ENCODE data around the gene APOM. TPM values are rescaled to one million over a fixed set of nuclear protein-coding genes. Genes with fewer than 3 reads are reported as not detected.

The APOM gene
- total RNA-seq, 2 experiments from 2014 or later: 5.1 to 5.7 TPM

GRCh38 chr6:31692886-31693285 lies 37.2 kb downstream of the APOM start:
- Mint-ChIP-seq H3K9me3 (no peaks in the 10 kb centered on the region), H3K36me3 (peaks cover 7% of the 10 kb centered on the region), H3K27me3 (no peaks in the 10 kb centered on the region), H3K27ac (no peak overlapping the region), H3K4me3 (no peak overlapping the region), H3K4me1 (peaks cover 6% of the 10 kb centered on the region)
- no peak for DNase-seq

DNA sequence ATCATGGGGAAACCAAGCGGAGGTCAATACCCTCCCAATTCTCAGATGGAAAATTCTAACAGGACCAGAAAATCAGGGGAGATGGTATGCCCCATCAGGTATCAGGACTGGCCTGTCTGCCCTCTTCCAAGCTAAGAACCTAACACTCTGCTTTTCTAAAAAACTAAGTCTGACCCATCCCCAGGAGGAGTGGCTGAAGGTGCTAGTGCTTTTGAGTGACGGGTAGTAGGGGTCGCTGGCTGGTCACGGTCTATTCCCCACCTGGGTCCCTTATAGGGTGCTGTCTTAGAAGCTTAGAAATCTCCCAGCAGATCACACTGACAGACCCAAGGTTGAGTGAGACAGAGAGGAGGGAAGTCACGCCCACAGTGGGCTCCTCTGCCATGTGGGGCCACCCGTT lies 37.8 kb downstream of the APOM start:
- no peak overlapping the region for H3K27ac Mint-ChIP-seq
- H3K4me3 Mint-ChIP-seq: no peak overlapping the region
- H3K36me3 Mint-ChIP-seq: peaks cover 7% of the 10 kb centered on the region
- no peaks in the 10 kb centered on the region for H3K27me3 Mint-ChIP-seq
- H3K4me1 Mint-ChIP-seq: peaks cover 7% of the 10 kb centered on the region
- H3K9me3 Mint-ChIP-seq: no peaks in the 10 kb centered on the region
- no peak for DNase-seq

DNA sequence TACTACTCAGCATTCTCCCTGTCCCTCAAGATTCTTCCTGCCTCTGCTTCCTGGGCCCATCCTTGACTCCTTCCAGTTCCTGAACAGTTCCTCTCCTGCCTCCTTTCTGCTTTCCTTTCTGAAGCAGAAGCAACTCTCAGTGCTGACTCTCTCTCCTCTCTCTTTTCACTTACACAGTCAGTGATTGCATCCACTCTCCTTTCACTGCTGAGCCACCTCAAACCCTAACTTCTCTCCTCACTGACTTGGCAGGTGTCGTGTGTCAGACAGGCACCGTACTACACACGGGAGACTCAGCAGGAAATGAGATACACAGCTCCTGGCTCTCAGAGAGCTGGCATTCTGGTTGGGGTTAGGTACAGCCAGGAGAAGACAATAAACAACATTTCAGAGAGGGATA lies 41.9 kb downstream of the APOM start:
- H3K9me3 Mint-ChIP-seq: no peaks in the 10 kb centered on the region
- no peak overlapping the region for H3K4me3 Mint-ChIP-seq
- no peaks in the 10 kb centered on the region for H3K27me3 Mint-ChIP-seq
- H3K36me3 Mint-ChIP-seq: peaks cover 8% of the 10 kb centered on the region
- DNase-seq: no peak
- H3K27ac Mint-ChIP-seq: no peak overlapping the region
- peaks cover 18% of the 10 kb centered on the region for H3K4me1 Mint-ChIP-seq

DNA sequence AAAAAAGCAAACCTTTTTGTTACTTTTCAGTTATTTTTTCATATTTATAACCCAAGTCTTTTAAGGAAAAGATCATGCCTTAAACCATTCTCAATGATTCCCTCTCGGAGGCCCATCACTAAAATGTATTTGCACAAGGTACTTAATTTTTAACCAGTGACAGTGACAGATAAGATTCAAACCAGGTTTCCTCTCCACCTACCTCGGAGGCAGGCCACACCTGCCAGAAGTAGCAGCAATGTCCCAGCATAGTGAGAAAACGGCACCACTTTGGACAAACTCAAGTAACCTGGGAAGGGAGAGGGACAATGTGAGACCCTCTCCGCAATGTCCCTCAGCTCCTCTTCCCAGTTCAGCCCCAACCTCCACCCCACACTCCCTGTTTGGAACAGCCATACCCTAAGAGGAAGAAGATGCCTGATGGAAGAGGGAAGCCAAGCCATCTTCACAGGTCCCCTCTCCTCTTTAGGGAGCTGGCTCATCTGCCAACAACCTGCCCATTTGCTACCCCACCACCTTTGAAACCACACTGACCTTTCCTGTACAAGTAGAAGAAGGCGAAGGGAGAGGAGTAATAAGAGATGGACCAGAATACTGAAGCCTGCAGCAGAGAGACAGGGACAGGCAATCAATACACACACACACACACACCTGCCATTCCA lies 45.2 kb downstream of the APOM start:
- peaks cover 3% of the 10 kb centered on the region for H3K36me3 Mint-ChIP-seq
- H3K27me3 Mint-ChIP-seq: no peaks in the 10 kb centered on the region
- no peak overlapping the region for H3K27ac Mint-ChIP-seq
- H3K4me3 Mint-ChIP-seq: peak overlapping the region; percentile 22
- no peak for DNase-seq
- H3K4me1 Mint-ChIP-seq: peaks cover 18% of the 10 kb centered on the region
- no peaks in the 10 kb centered on the region for H3K9me3 Mint-ChIP-seq

DNA sequence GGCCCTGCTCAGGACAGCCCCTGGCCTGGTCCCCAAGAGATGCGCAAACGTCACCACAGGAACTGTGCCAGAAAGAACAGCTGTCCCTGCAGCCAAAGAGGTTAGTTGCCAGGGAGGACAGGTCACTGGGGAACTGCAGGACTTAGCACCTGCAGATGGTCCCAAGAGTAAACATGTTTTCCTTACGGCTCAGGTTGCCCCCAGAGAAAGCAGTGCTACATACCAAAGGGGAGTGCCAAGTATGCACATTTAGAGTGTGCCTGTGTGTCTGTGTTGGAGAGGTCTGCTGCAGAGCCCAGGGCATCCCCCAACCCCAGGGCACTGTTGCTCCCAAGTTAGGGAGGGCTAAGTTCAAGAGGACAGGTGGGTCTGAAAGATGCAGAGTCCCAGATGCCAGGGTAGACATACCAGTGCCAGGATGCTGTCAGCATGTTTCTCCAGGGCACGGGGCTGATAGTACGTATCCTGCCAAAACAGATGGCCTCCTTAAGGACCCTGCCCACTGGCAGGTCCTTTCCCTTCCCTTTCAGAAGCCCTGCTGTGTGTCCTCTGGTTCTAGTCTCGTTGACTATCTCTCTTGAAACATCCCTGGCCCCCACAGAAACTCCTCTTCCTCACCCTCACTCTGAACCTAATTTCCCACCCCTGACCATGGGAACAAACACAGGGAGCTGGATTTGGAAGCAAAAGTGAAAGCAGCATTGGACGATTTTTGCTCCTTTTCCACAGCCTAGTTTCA lies 46.1 kb downstream of the APOM start:
- no peaks in the 10 kb centered on the region for H3K9me3 Mint-ChIP-seq
- H3K36me3 Mint-ChIP-seq: peaks cover 3% of the 10 kb centered on the region
- H3K27ac Mint-ChIP-seq: peak overlapping the region; percentile 95
- no peak for DNase-seq
- H3K27me3 Mint-ChIP-seq: no peaks in the 10 kb centered on the region
- H3K4me3 Mint-ChIP-seq: peak overlapping the region; percentile 97
- peaks cover 18% of the 10 kb centered on the region for H3K4me1 Mint-ChIP-seq

DNA sequence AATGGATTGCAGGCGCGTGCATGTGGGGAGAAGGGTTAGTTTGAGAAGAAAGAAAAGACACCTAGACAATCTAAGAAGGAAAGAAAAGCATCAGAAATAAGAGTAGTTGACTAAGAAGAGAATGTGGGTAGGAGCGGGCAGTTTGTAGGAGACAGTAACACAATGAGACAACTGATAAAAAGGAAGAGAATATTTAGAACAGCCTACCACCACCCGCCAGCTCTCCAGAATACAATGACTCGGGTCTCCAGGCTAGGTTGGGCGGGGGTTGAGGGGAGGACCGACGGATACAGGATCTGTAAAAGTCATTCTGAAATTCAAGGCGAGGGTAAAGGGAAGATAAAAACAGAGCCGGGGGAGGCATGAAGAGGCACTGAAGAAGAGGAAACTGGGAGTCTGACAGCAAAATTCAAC lies 46.7 kb downstream of the APOM start:
- no peaks in the 10 kb centered on the region for H3K9me3 Mint-ChIP-seq
- H3K27me3 Mint-ChIP-seq: no peaks in the 10 kb centered on the region
- peak overlapping the region; percentile 95 for H3K27ac Mint-ChIP-seq
- DNase-seq: no peak
- H3K36me3 Mint-ChIP-seq: peaks cover 3% of the 10 kb centered on the region
- peak overlapping the region; percentile 97 for H3K4me3 Mint-ChIP-seq
- H3K4me1 Mint-ChIP-seq: peaks cover 18% of the 10 kb centered on the region

- H3K36me3 Mint-ChIP-seq: peaks cover 3% of the 10 kb centered on the region
Measured at GRCh38 chr6:31702819-31703716, 47.4 kb downstream of the APOM start, which contains the start of gene ABHD16A. TSS of gene ABHD16A (minus strand) at chr6:31703324. CDS start at chr6:31703281, 43 bp downstream.

GRCh38 chr6:31705931-31706330 lies 50.2 kb downstream of the APOM start:
- Mint-ChIP-seq H3K27ac (no peak overlapping the region), H3K36me3 (peaks cover 3% of the 10 kb centered on the region), H3K27me3 (no peaks in the 10 kb centered on the region), H3K9me3 (no peaks in the 10 kb centered on the region), H3K4me1 (peaks cover 14% of the 10 kb centered on the region), H3K4me3 (no peak overlapping the region)
- DNase-seq: no peak

More at GRCh38 chr6:31702819-31703716, 47.4 kb downstream of the APOM start, which contains the start of gene ABHD16A:
- Mint-ChIP-seq H3K4me3 (peak within 1 kb of the TSS; percentile 97), H3K27ac (peak within 1 kb of the TSS; percentile 95), H3K9me3 (no peaks in the 10 kb centered on the region), H3K4me1 (peaks cover 13% of the 10 kb centered on the region), H3K27me3 (no peaks in the 10 kb centered on the region)
- peak; percentile 98 for DNase-seq

DNA sequence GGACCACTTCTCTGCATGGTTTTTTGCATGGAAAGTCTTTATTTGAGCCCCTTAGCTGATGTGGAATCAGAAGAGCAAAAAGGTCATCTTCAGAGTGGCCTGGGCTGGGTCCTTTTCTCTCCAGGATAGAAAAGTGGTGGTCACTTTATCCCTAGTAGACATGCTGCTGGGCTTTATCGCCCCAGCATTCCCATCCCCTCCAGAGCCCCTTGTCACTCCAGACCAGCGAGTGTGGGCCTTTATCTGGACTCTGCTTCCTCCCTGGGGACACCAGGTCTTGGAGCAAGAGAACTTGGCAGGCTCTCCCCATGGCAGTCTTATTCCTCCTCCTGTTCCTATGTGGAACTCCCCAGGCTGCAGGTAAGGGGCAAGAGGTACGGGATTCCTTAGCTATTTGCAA lies 50.9 kb downstream of the APOM start, which contains the start of gene LY6G6F:
Gene LY6G6F (plus strand): TSS at position 268 of the 400 bp plus-strand sequence. CDS start 41 bp downstream, at position 309.
- H3K4me1 Mint-ChIP-seq: peaks cover 10% of the 10 kb centered on the region
- no peak for DNase-seq
- H3K27me3 Mint-ChIP-seq: no peaks in the 10 kb centered on the region
- peaks cover 3% of the 10 kb centered on the region for H3K36me3 Mint-ChIP-seq
- H3K9me3 Mint-ChIP-seq: no peaks in the 10 kb centered on the region
- H3K27ac Mint-ChIP-seq: no peak within 1 kb of the TSS
- H3K4me3 Mint-ChIP-seq: no peak within 1 kb of the TSS

GRCh38 chr6:31707701-31708100 lies 52.0 kb downstream of the APOM start:
- Mint-ChIP-seq H3K4me1 (peaks cover 7% of the 10 kb centered on the region), H3K9me3 (no peaks in the 10 kb centered on the region), H3K27ac (no peak overlapping the region), H3K4me3 (no peak overlapping the region), H3K36me3 (peaks cover under 1% of the 10 kb centered on the region), H3K27me3 (no peaks in the 10 kb centered on the region)
- DNase-seq: no peak

Other genes with a start within 250 kb of the APOM start
- gene MICB, start 157.7 kb upstream of the APOM start, total RNA-seq: 10 to 100 TPM; 17.7 to 18.5 TPM
- gene MCCD1, start 126.9 kb upstream of the APOM start, total RNA-seq: not detected
- 100 to 1,000 TPM; 570 to 580 TPM for gene DDX39B, start 113.9 kb upstream of the APOM start, total RNA-seq
- gene ATP6V1G2, start 109.3 kb upstream of the APOM start, total RNA-seq: 1 to 10 TPM; 1.0 to 1.5 TPM
- gene NFKBIL1, start 108.3 kb upstream of the APOM start, total RNA-seq: 10 to 100 TPM; 10.6 TPM
- 100 to 1,000 TPM; 328 to 335 TPM for gene LTA, start 83.6 kb upstream of the APOM start, total RNA-seq
- gene TNF, start 80.3 kb upstream of the APOM start, total RNA-seq: 100 to 1,000 TPM; 114 to 115 TPM
- 100 to 1,000 TPM; 273 TPM for gene LTB, start 73.5 kb upstream of the APOM start, total RNA-seq
- gene LST1, start 69.6 kb upstream of the APOM start, total RNA-seq: 10 to 100 TPM; 29.1 TPM
- 10 to 100 TPM; 28.7 to 31.2 TPM for gene NCR3, start 62.9 kb upstream of the APOM start, total RNA-seq
- gene AIF1, start 40.7 kb upstream of the APOM start, total RNA-seq: 100 to 1,000 TPM; 150 to 157 TPM
- gene PRRC2A, start 35.2 kb upstream of the APOM start, total RNA-seq: 100 to 1,000 TPM; 244 to 252 TPM
- gene BAG6, start 3.2 kb upstream of the APOM start, total RNA-seq: 100 to 1,000 TPM; 244 to 246 TPM
- 10 to 100 TPM; 10.8 to 11.1 TPM for gene C6orf47, start 4.9 kb downstream of the APOM start, total RNA-seq
- 10 to 100 TPM; 33.3 to 37.0 TPM for gene GPANK1, start 9.1 kb downstream of the APOM start, total RNA-seq
- 100 to 1,000 TPM; 297 to 307 TPM for gene CSNK2B, start 10.2 kb downstream of the APOM start, total RNA-seq
- gene LY6G5B, start 14.1 kb downstream of the APOM start, total RNA-seq: 10 to 100 TPM; 17.6 to 21.4 TPM
- gene LY6G5C, start 25.2 kb downstream of the APOM start, total RNA-seq: 1 to 10 TPM; 2.3 to 2.4 TPM
- 10 to 100 TPM; 33.3 to 35.8 TPM for gene ABHD16A, start 47.4 kb downstream of the APOM start, total RNA-seq
- gene LY6G6F, start 51.0 kb downstream of the APOM start, total RNA-seq: not detected
- gene LY6G6D, start 59.5 kb downstream of the APOM start, total RNA-seq: not detected
- not detected for gene LY6G6C, start 65.9 kb downstream of the APOM start, total RNA-seq
- gene MPIG6B, start 67.5 kb downstream of the APOM start, total RNA-seq: under 1 TPM; 0.16 to 0.56 TPM
- gene DDAH2, start 73.4 kb downstream of the APOM start, total RNA-seq: 1 to 10 TPM; 3.5 to 3.8 TPM
- gene CLIC1, start 80.6 kb downstream of the APOM start, total RNA-seq: 100 to 1,000 TPM; 328 to 329 TPM
- gene MSH5, start 84.1 kb downstream of the APOM start, total RNA-seq: 10 to 100 TPM; 48.1 to 53.4 TPM
- gene SAPCD1, start 106.8 kb downstream of the APOM start, total RNA-seq: 1 to 10 TPM; 7.6 to 9.5 TPM
- 1 to 10 TPM; 1.6 to 1.7 TPM for gene VWA7, start 121.4 kb downstream of the APOM start, total RNA-seq
- gene VARS1, start 139.9 kb downstream of the APOM start, total RNA-seq: 100 to 1,000 TPM; 176 to 181 TPM
- 100 to 1,000 TPM; 145 TPM for gene LSM2, start 151.1 kb downstream of the APOM start, total RNA-seq
- 1 to 10 TPM; 1.2 to 1.5 TPM for gene HSPA1L, start 159.4 kb downstream of the APOM start, total RNA-seq
- gene HSPA1A, start 159.6 kb downstream of the APOM start, total RNA-seq: 10 to 100 TPM; 24.3 to 24.8 TPM
- gene HSPA1B, start 171.8 kb downstream of the APOM start, total RNA-seq: 10 to 100 TPM; 21.6 to 24.3 TPM
- gene NEU1, start 206.9 kb downstream of the APOM start, total RNA-seq: 10 to 100 TPM; 12.4 to 12.9 TPM
- under 1 TPM in 1 of 2 experiments, not detected in 1; 0.30 TPM for gene SLC44A4, start 223.1 kb downstream of the APOM start, total RNA-seq
- 10 to 100 TPM; 63.4 to 64.0 TPM for gene EHMT2, start 241.8 kb downstream of the APOM start, total RNA-seq
- gene ZBTB12, start 246.2 kb downstream of the APOM start, total RNA-seq: 1 to 10 TPM; 3.1 to 3.2 TPM

All from activated naive CD8-positive, alpha-beta T cell treated with anti-CD3 and anti-CD28 coated beads for 36 hours (primary cell).